ENCODE measurements around the gene IL17C. TPM values are rescaled to one million over a fixed set of nuclear protein-coding genes. Genes with fewer than 3 reads are reported as not detected.

Gene IL17C
- total and polyA plus RNA-seq, 2 donors: 0.05 to 0.09 TPM

DNA sequence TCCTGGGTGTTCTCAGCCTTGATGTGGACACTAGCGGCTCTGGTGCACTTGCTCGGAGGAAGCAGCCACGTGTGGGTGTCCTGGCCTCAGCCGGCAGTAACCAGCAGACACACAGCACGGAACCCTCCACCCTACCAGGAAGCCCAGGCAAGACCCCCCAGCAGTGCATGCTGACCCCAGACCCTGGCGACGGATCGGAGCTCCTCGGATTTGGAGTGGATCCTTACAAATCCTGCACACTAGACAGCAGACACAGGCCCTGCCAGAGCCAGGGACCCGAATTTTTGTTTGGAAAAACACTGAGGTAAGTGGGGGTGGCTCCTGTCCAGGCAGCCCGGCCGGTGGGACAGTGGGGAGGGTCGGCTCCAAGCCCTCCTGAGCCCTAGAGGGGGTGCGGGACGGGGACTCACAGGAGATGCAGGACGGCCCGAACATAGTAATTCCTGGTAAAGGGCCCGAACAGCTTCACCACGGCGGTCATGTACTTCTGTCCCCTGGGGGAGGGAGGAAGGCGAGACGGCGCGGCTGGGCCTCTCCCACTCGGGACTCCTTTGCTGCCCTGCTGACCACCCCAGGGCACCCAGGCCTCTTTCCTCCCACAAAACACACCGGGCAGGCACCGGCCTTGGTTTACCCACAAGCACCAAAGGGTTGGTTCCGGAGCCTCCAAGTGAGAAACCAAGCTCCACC, 8.1 kb downstream of the IL17C start:
- Histone ChIP-seq H3K27me3 (ENCODE audit: control insufficient read depth in 2 of 2, insufficient read depth in 1 of 2, low read length in 1 of 2) (no peaks in the 10 kb centered on the region), H3K27ac (ENCODE audit: low read depth in 1 of 2, low read length in 1 of 2) (no peak overlapping the region), H3K4me1 (ENCODE audit: control insufficient read depth in 2 of 2, insufficient read depth in 2 of 2, low read length in 2 of 2) (peaks cover 13 to 18% of the 10 kb centered on the region in 2 donors), H3K9me3 (ENCODE audit: control insufficient read depth in 2 of 2, insufficient read depth in 1 of 2, low read length in 1 of 2) (peaks cover 1 to 3% of the 10 kb centered on the region in 2 donors), H3K36me3 (ENCODE audit: control insufficient read depth in 2 of 2, insufficient read depth in 2 of 2, low read length in 1 of 2) (peaks cover 14 to 36% of the 10 kb centered on the region in 2 donors), H3K4me3 (ENCODE audit: low read length in 2 of 2) (no peak overlapping the region)
- DNase-seq (ENCODE audit: low read depth in 6 of 9, low spot score in 9 of 9): no peak
- WGBS: 97% methylated on average over 28 of the region's 28 CpGs

DNA sequence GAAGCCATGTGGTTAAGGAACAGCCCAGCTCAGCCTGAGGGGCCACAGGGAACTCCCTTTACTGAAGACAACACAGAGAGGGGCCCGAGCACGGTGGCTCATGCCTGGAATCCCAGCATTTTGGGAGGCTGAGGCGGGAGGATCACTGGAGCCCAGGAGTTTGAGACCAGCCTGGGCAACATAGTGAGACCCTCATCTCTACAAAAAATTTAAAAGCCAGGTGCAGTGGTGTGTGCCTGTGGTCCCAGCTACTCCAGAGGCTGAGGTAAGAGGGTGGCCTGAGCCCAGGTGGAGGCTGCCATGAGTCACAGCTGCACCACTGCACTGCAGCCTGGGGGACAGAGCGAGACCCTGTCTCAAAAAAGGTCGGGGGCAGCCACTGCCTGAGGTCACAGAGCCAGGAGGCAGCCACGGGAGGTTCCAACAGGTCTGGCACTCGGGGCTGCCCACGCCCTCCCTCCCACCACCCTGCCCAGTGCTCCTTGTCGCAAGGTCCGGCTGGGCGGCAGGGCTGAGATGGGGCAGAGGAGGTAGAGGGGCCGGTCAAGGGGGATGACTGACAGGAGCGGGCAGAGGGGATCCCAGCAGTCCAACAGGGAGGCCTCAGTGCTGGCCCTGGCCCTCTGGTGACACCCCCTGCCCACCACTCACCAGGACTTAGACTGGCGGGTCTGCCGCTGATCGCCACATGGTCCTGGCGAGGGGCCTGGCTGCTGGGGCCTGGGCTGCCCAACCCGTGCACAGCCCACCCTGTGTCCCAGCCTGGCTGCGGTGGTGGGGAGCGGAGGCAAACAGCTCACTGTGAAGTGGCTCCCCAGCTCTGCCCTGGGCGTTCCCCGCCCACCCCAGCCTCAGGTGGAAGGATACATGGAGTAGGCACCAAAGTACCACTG, 9.1 kb downstream of the IL17C start:
- no peak for DNase-seq (ENCODE audit: low read depth in 6 of 9, low spot score in 9 of 9)
- Histone ChIP-seq H3K36me3 (ENCODE audit: control insufficient read depth in 2 of 2, insufficient read depth in 2 of 2, low read length in 1 of 2) (peaks cover 18 to 36% of the 10 kb centered on the region in 2 donors), H3K4me1 (ENCODE audit: control insufficient read depth in 2 of 2, insufficient read depth in 2 of 2, low read length in 2 of 2) (peaks cover 13 to 23% of the 10 kb centered on the region in 2 donors), H3K27ac (ENCODE audit: low read depth in 1 of 2, low read length in 1 of 2) (no peak overlapping the region), H3K4me3 (ENCODE audit: low read length in 2 of 2) (no peak overlapping the region), H3K9me3 (ENCODE audit: control insufficient read depth in 2 of 2, insufficient read depth in 1 of 2, low read length in 1 of 2) (peaks cover 0 to 1% of the 10 kb centered on the region in 2 donors), H3K27me3 (ENCODE audit: control insufficient read depth in 2 of 2, insufficient read depth in 1 of 2, low read length in 1 of 2) (no peaks in the 10 kb centered on the region)
- 97% methylated on average over 22 of the region's 22 CpGs for WGBS

DNA sequence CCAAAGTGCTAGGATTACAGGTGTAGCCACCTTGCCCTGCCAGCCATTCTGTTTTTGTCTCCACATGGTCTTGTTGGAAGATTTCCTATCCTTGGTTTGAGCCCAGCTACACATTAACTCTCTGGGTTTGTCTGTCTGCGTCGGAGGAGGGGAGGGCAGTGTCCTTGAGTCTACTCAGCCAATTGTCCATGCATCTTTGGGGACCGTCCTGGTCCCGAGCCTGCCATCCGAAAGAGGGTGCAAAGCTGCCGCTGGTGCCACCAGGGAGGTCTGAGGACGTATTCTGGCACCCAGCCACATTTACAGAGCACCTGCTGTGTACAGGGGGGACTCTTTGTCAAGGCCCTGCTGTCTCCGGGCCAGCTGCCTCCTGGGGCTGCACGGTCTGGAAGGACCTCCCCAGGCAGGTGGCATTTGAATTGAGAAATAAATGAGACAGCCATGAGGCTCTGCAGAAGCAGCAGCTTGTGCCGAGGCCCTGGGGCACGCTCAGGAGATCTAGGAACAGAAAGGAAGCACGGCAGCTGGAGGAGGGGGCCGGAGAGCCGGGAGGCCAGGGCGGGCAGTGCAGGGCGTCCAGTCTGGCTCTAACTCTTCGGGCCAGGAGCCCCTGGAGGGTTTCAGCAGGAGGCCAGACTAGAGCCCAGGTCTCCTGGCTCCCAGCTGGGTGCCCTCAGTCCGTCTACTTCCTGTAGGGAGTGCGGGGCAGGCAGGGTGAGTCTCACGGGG, 11.0 kb downstream of the IL17C start:
- Histone ChIP-seq H3K36me3 (ENCODE audit: control insufficient read depth in 2 of 2, insufficient read depth in 2 of 2, low read length in 1 of 2) (peaks cover 12 to 30% of the 10 kb centered on the region in 2 donors), H3K9me3 (ENCODE audit: control insufficient read depth in 2 of 2, insufficient read depth in 1 of 2, low read length in 1 of 2) (peaks cover 0 to under 1% of the 10 kb centered on the region in 2 donors), H3K4me1 (ENCODE audit: control insufficient read depth in 2 of 2, insufficient read depth in 2 of 2, low read length in 2 of 2) (peaks cover 13 to 23% of the 10 kb centered on the region in 2 donors), H3K4me3 (ENCODE audit: low read length in 2 of 2) (peak overlapping the region; percentile 63 to 85), H3K27ac (ENCODE audit: low read depth in 1 of 2, low read length in 1 of 2) (no peak overlapping the region), H3K27me3 (ENCODE audit: control insufficient read depth in 2 of 2, insufficient read depth in 1 of 2, low read length in 1 of 2) (no peaks in the 10 kb centered on the region)
- DNase-seq (ENCODE audit: low read depth in 6 of 9, low spot score in 9 of 9): no peak
- WGBS: 91% methylated on average over 20 of the region's 20 CpGs

DNA sequence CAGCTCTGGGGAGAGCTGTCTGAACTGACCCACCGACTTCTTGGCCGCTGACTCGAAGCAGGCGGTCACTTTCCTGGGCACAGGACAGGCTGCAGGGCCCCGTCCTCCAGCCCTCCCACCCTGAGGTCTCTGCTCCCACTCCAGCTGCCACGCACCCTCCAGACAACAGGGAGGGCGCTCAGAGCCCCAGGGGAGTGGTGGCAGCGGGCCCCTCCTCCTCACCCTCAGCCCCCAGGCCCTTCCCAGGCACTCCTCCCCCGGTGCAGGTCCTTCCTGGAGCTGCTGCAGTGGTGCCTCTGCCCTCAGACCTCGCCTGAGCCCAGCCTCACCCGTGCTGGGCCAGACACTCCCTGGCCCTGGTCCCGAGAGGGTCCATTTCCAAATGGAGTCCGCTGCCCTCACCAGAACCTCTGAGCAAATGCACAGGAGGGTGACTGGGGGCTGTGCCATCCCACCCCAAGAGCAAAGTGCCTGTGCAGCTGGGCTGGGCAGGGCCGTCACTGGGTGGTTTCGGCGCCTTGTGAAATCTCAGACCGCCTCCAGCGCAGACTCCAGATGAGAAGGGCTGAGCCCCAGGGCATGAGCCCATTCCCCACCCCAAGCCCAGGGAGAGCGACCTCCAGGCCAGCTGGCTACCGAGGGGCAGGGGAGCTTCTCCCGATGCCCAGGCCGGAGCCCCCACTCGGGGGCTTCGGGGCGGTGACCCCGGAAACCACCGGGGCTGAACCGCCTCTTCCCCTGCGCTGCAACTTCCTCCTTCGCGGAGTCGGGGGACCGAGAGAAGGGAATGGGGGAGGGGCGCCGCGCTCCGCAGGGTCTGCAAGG, 11.8 kb downstream of the IL17C start:
- Histone ChIP-seq H3K27ac (ENCODE audit: low read depth in 1 of 2, low read length in 1 of 2) (peak overlapping the region; percentile 34 to 80), H3K4me1 (ENCODE audit: control insufficient read depth in 2 of 2, insufficient read depth in 2 of 2, low read length in 2 of 2) (peaks cover 13 to 23% of the 10 kb centered on the region in 2 donors), H3K27me3 (ENCODE audit: control insufficient read depth in 2 of 2, insufficient read depth in 1 of 2, low read length in 1 of 2) (no peaks in the 10 kb centered on the region), H3K36me3 (ENCODE audit: control insufficient read depth in 2 of 2, insufficient read depth in 2 of 2, low read length in 1 of 2) (peaks cover 17 to 36% of the 10 kb centered on the region in 2 donors), H3K9me3 (ENCODE audit: control insufficient read depth in 2 of 2, insufficient read depth in 1 of 2, low read length in 1 of 2) (peaks cover 0 to 6% of the 10 kb centered on the region in 2 donors), H3K4me3 (ENCODE audit: low read length in 2 of 2) (peak overlapping the region; percentile 63 to 85)
- peak in 5 of 9 donors; percentile 33 to 74 (median 38) for DNase-seq (ENCODE audit: low read depth in 6 of 9, low spot score in 9 of 9)
- WGBS: 10% methylated on average over 37 of the region's 37 CpGs

- peaks cover 16 to 35% of the 10 kb centered on the region in 2 donors for H3K36me3 ChIP-seq (ENCODE audit: control insufficient read depth in 2 of 2, insufficient read depth in 2 of 2, low read length in 1 of 2)
- WGBS: under 1% methylated on average over 41 of the region's 41 CpGs
- peak in 6 of 9 donors; percentile 45 to 77 (median 52) for DNase-seq (ENCODE audit: low read depth in 6 of 9, low spot score in 9 of 9)
- peaks cover 0 to 6% of the 10 kb centered on the region in 2 donors for H3K9me3 ChIP-seq (ENCODE audit: control insufficient read depth in 2 of 2, insufficient read depth in 1 of 2, low read length in 1 of 2)
- peak within 1 kb of the TSS; percentile 65 to 80 for H3K27ac ChIP-seq (ENCODE audit: low read depth in 1 of 2, low read length in 1 of 2)
- H3K4me1 ChIP-seq (ENCODE audit: control insufficient read depth in 2 of 2, insufficient read depth in 2 of 2, low read length in 2 of 2): peaks cover 13 to 23% of the 10 kb centered on the region in 2 donors
- H3K27me3 ChIP-seq (ENCODE audit: control insufficient read depth in 2 of 2, insufficient read depth in 1 of 2, low read length in 1 of 2): no peaks in the 10 kb centered on the region
- peak within 1 kb of the TSS; percentile 63 to 85 for H3K4me3 ChIP-seq (ENCODE audit: low read length in 2 of 2)
Observed at GRCh38 chr16:88650749-88651275, 12.4 kb downstream of the IL17C start, which contains the start of gene CYBA. Gene CYBA (minus strand): TSS chr16:88651053. CDS start chr16:88651013, 40 bp downstream.

GRCh38 chr16:88651276-88651988, 13.1 kb downstream of the IL17C start:
- peak overlapping the region; percentile 65 to 67 for H3K27ac ChIP-seq (ENCODE audit: low read depth in 1 of 2, low read length in 1 of 2)
- peak overlapping the region; percentile 63 to 85 for H3K4me3 ChIP-seq (ENCODE audit: low read length in 2 of 2)
- no peaks in the 10 kb centered on the region for H3K27me3 ChIP-seq (ENCODE audit: control insufficient read depth in 2 of 2, insufficient read depth in 1 of 2, low read length in 1 of 2)
- peaks cover 16 to 30% of the 10 kb centered on the region in 2 donors for H3K36me3 ChIP-seq (ENCODE audit: control insufficient read depth in 2 of 2, insufficient read depth in 2 of 2, low read length in 1 of 2)
- H3K4me1 ChIP-seq (ENCODE audit: control insufficient read depth in 2 of 2, insufficient read depth in 2 of 2, low read length in 2 of 2): peaks cover 13 to 23% of the 10 kb centered on the region in 2 donors
- WGBS: 50% methylated on average over 24 of the region's 24 CpGs
- H3K9me3 ChIP-seq (ENCODE audit: control insufficient read depth in 2 of 2, insufficient read depth in 1 of 2, low read length in 1 of 2): peaks cover 0 to 6% of the 10 kb centered on the region in 2 donors
- peak in 3 of 9 donors; percentile 28 to 60 (median 30) for DNase-seq (ENCODE audit: low read depth in 6 of 9, low spot score in 9 of 9)

GRCh38 chr16:88651989-88652761, 13.8 kb downstream of the IL17C start:
- H3K27me3 ChIP-seq (ENCODE audit: control insufficient read depth in 2 of 2, insufficient read depth in 1 of 2, low read length in 1 of 2): no peaks in the 10 kb centered on the region
- peaks cover 16 to 29% of the 10 kb centered on the region in 2 donors for H3K36me3 ChIP-seq (ENCODE audit: control insufficient read depth in 2 of 2, insufficient read depth in 2 of 2, low read length in 1 of 2)
- peaks cover 13 to 23% of the 10 kb centered on the region in 2 donors for H3K4me1 ChIP-seq (ENCODE audit: control insufficient read depth in 2 of 2, insufficient read depth in 2 of 2, low read length in 2 of 2)
- 89% methylated on average over 29 of the region's 29 CpGs for WGBS
- DNase-seq (ENCODE audit: low read depth in 6 of 9, low spot score in 9 of 9): no peak
- peak overlapping the region in 1 of 2 donors; percentile 22 for H3K27ac ChIP-seq (ENCODE audit: low read depth in 1 of 2, low read length in 1 of 2)
- H3K4me3 ChIP-seq (ENCODE audit: low read length in 2 of 2): no peak overlapping the region
- peaks cover 0 to 6% of the 10 kb centered on the region in 2 donors for H3K9me3 ChIP-seq (ENCODE audit: control insufficient read depth in 2 of 2, insufficient read depth in 1 of 2, low read length in 1 of 2)

Measured in thymus (tissue), 11 donors.